WTC11 (cell line): ENCODE measurements around the gene GSN. TPM values are rescaled to one million over a fixed set of nuclear protein-coding genes. Genes with fewer than 3 reads are reported as not detected.
A peak's percentile ranks its signal among the peaks of the same experiment; 100 is the strongest.

Source experiments
- ATAC-seq: fragments of 200-7000 bp; cut with Tn5 transposase; 2 replicates; pipeline ENCODE4 v1.10.0; 2021; ENCODE audit warnings: mild to moderate bottlenecking, moderate library complexity
- CTCF ChIA-PET: fragments of 300-600 bp; sonication (Branson Sonifier 250); formaldehyde crosslinking; loops from one replicate; lab custom pipeline; 2021; ENCODE audit warnings: antibody characterized with exemption; lab: Charles Lee
- POLR2A ChIA-PET: fragments of 350-600 bp; sonication (Branson Sonifier 250); formaldehyde crosslinking; loops from one replicate; lab custom pipeline; 2021; ENCODE audit warnings: antibody characterized with exemption; lab: Charles Lee
- DNase-seq: peaks from one replicate; pipeline ENCODE4 v3.0.0; 2021; ENCODE audit warnings: low spot score
- H3K27ac Mint-ChIP-seq: 2 replicates; pipeline ENCODE4 v1.8.0; 2021; ENCODE audit warnings: mixed read lengths
- H3K27me3 Mint-ChIP-seq: 2 replicates; pipeline ENCODE4 v1.8.0; 2021; ENCODE audit warnings: low read depth, mild to moderate bottlenecking, moderate library complexity, mixed read lengths
- H3K36me3 Mint-ChIP-seq: 2 replicates; pipeline ENCODE4 v1.8.0; 2021; ENCODE audit warnings: mixed read lengths
- H3K4me1 Mint-ChIP-seq: 2 replicates; pipeline ENCODE4 v1.8.0; 2022; ENCODE audit warnings: mixed read lengths
- H3K4me3 Mint-ChIP-seq: 2 replicates; pipeline ENCODE4 v1.8.0; 2021; ENCODE audit warnings: mild to moderate bottlenecking, moderate library complexity, mixed read lengths
- H3K9me3 Mint-ChIP-seq: 2 replicates; pipeline ENCODE4 v1.8.0; 2021; ENCODE audit warnings: mixed read lengths
- AFF4 ChIP-seq: sonication (generic); formaldehyde crosslinking; IDR thresholded peaks from 2 replicates; pipeline ENCODE4 v1.8.1; 2023; ENCODE audit warnings: mild to moderate bottlenecking, missing genetic modification reagents, borderline replicate concordance
- ATF2 ChIP-seq: sonication (generic); formaldehyde crosslinking; IDR thresholded peaks from 2 replicates; pipeline ENCODE4 v1.8.1; 2022; ENCODE audit warnings: low read depth, missing genetic modification reagents, borderline replicate concordance
- ATF6 ChIP-seq: sonication (generic); formaldehyde crosslinking; IDR thresholded peaks from 2 replicates; pipeline ENCODE4 v1.8.1; 2023; ENCODE audit warnings: mild to moderate bottlenecking, missing genetic modification reagents
- CTCF ChIP-seq: fragments of 200-600 bp; IDR thresholded peaks from 2 replicates; pipeline ENCODE4 v1.8.0; 2022; ENCODE audit warnings: antibody characterized with exemption
- E2F5 ChIP-seq: sonication (generic); formaldehyde crosslinking; IDR thresholded peaks from 2 replicates; pipeline ENCODE4 v1.8.1; 2022; ENCODE audit warnings: mild to moderate bottlenecking, moderate library complexity, missing genetic modification reagents
- ELF4 ChIP-seq: sonication (generic); formaldehyde crosslinking; IDR thresholded peaks from 2 replicates; pipeline ENCODE4 v1.8.1; 2022; ENCODE audit warnings: low read depth, mild to moderate bottlenecking, moderate library complexity, missing genetic modification reagents
- ESRRA ChIP-seq: sonication (generic); formaldehyde crosslinking; IDR thresholded peaks from 2 replicates; pipeline ENCODE4 v1.8.1; 2022; ENCODE audit warnings: mild to moderate bottlenecking, missing genetic modification reagents, borderline replicate concordance
- JUN ChIP-seq: sonication (generic); formaldehyde crosslinking; IDR thresholded peaks from 2 replicates; pipeline ENCODE4 v1.8.0; 2023; ENCODE audit warnings: mild to moderate bottlenecking, missing genetic modification reagents
- MAX ChIP-seq: sonication (generic); formaldehyde crosslinking; IDR thresholded peaks from 2 replicates; pipeline ENCODE4 v1.8.0; 2022; ENCODE audit warnings: mild to moderate bottlenecking, missing genetic modification reagents
- MXD4 ChIP-seq: fragments of 250-450 bp; sonication (Bioruptor Pico); IDR thresholded peaks from 2 replicates; pipeline ENCODE4 v1.8.0; 2021; ENCODE audit warnings: mild to moderate bottlenecking, moderate library complexity, borderline replicate concordance
- NFATC4 ChIP-seq: fragments of 250-450 bp; sonication (Bioruptor Pico); IDR thresholded peaks from 2 replicates; pipeline ENCODE4 v1.9.0; 2021; ENCODE audit warnings: mild to moderate bottlenecking
- NR3C1 ChIP-seq: sonication (generic); formaldehyde crosslinking; conservative IDR thresholded peaks from 2 replicates; pipeline ENCODE4 v1.8.1; 2023; ENCODE audit warnings: low read depth, mild to moderate bottlenecking, missing genetic modification reagents
- RELA ChIP-seq: sonication (generic); formaldehyde crosslinking; IDR thresholded peaks from 2 replicates; pipeline ENCODE4 v1.8.1; 2022; ENCODE audit warnings: missing genetic modification reagents, mild to moderate bottlenecking, borderline replicate concordance
- TCF7 ChIP-seq: sonication (generic); formaldehyde crosslinking; IDR thresholded peaks from 2 replicates; pipeline ENCODE4 v1.8.0; 2022; ENCODE audit warnings: mild to moderate bottlenecking, low read depth, missing genetic modification reagents, moderate library complexity
- USF2 ChIP-seq: sonication (generic); formaldehyde crosslinking; IDR thresholded peaks from 2 replicates; pipeline ENCODE4 v1.8.1; 2023; ENCODE audit warnings: mild to moderate bottlenecking, missing genetic modification reagents, moderate library complexity
- ZNF219 ChIP-seq: sonication (generic); formaldehyde crosslinking; IDR thresholded peaks from 2 replicates; pipeline ENCODE4 v1.8.0; 2023; ENCODE audit warnings: missing genetic modification reagents, mild to moderate bottlenecking, borderline replicate concordance
- ZNF263 ChIP-seq: sonication (generic); formaldehyde crosslinking; IDR thresholded peaks from 2 replicates; pipeline ENCODE4 v1.8.1; 2022; ENCODE audit warnings: low read depth, mild to moderate bottlenecking, moderate library complexity, missing genetic modification reagents
- ZNF317 ChIP-seq: sonication (generic); formaldehyde crosslinking; IDR thresholded peaks from 2 replicates; pipeline ENCODE4 v1.8.1; 2023; ENCODE audit warnings: low read depth, mild to moderate bottlenecking, moderate library complexity, missing genetic modification reagents, borderline replicate concordance
- total RNA-seq: library from RNA; stranded (reverse); gene quantifications from 3 replicates; pipeline ENCODE4 v1.2.3, GENCODE V29; 2021

GSN gene
- total RNA-seq, 1 experiment from 2014 or later = 47.0 TPM

GRCh38 chr9:121246821-121247561 is 21.0 kb upstream of the GSN start:
- CTCF ChIA-PET = no interaction called here
- peaks cover 26% of the 10 kb centered on the region for H3K9me3 Mint-ChIP-seq

GRCh38 chr9:121249563-121249962 is 18.4 kb upstream of the GSN start:
- ChIA-PET CTCF (no interaction called here), POLR2A (no interaction called here)
- Mint-ChIP-seq H3K27ac (no peak overlapping the region), H3K36me3 (peaks cover 3% of the 10 kb centered on the region), H3K9me3 (peaks cover 21% of the 10 kb centered on the region), H3K27me3 (peaks cover 31% of the 10 kb centered on the region), H3K4me1 (peaks cover 13% of the 10 kb centered on the region), H3K4me3 (no peak overlapping the region)
- TF ChIP-seq NFATC4 = no peak
- TF ChIP-seq USF2 = peak; percentile 64
- ATAC-seq = no peak
- DNase-seq = no peak

More at GRCh38 chr9:121246821-121247561, 21.0 kb upstream of the GSN start:
- Mint-ChIP-seq H3K4me3 (no peak overlapping the region), H3K36me3 (peaks cover 9% of the 10 kb centered on the region), H3K27ac (no peak overlapping the region), H3K4me1 (no peaks in the 10 kb centered on the region), H3K27me3 (peaks cover 9% of the 10 kb centered on the region)
- POLR2A ChIA-PET = no interaction called here
- no peak for TF ChIP-seq MAX
- no peak for TF ChIP-seq MXD4 (CRISPR knock-in tag)
- no peak for TF ChIP-seq RELA (CRISPR knock-in tag)
- TF ChIP-seq ELF4 (CRISPR knock-in tag) = no peak
- TF ChIP-seq E2F5 (CRISPR knock-in tag) = no peak
- TF ChIP-seq ZNF317 = no peak
- TF ChIP-seq ZNF263 (CRISPR knock-in tag) = no peak
- no peak for TF ChIP-seq ZNF219
- TF ChIP-seq ATF2 (CRISPR knock-in tag) = no peak
- TF ChIP-seq NR3C1 (CRISPR knock-in tag) = no peak
- no peak for TF ChIP-seq JUN
- ATAC-seq (no peak), DNase-seq (no peak)

- CTCF ChIA-PET = interaction anchor here (0.8 to 2.8 kb wide), 2 partner anchors 26 to 294 kb away, joined by 3 to 12 read pairs; no protein-coding TSS in a partner anchor
- ATAC-seq = no peak
- no peak for TF ChIP-seq ATF6
- no peak for TF ChIP-seq ESRRA (CRISPR knock-in tag)
- no peak for TF ChIP-seq CTCF
- TF ChIP-seq TCF7 (CRISPR knock-in tag) = no peak
- no peak for TF ChIP-seq AFF4 (CRISPR knock-in tag)
Measured at GRCh38 chr9:121252104-121252851, 15.7 kb upstream of the GSN start.

More at GRCh38 chr9:121252104-121252851, 15.7 kb upstream of the GSN start:
- Mint-ChIP-seq H3K27me3 (peaks cover 31% of the 10 kb centered on the region), H3K4me3 (no peak overlapping the region), H3K9me3 (peaks cover 20% of the 10 kb centered on the region), H3K4me1 (peaks cover 13% of the 10 kb centered on the region), H3K36me3 (0 out of 2 replicates have a peak, but pooled peaks cover 2% of the 10 kb centered on the region), H3K27ac (no peak overlapping the region)
- POLR2A ChIA-PET = no interaction called here
- DNase-seq = no peak
